ENCODE data around the gene STXBP4. TPM values are rescaled to one million over a fixed set of nuclear protein-coding genes. Genes with fewer than 3 reads are reported as not detected.
A peak's percentile ranks its signal among the peaks of the same experiment; 100 is the strongest.

The STXBP4 gene
- polyA plus RNA-seq, 1 experiment = 9.7 TPM

GRCh38 chr17:55161935-55162555 lies 193.5 kb downstream of the STXBP4 start:
- Histone ChIP-seq H3K9me3 (ENCODE audit: control insufficient read depth, insufficient read depth, low read length) (no peaks in the 10 kb centered on the region), H3K27ac (ENCODE audit: low read depth, low read length) (no peak overlapping the region), H3K4me3 (ENCODE audit: low read depth, low read length) (no peak overlapping the region), H3K27me3 (ENCODE audit: control insufficient read depth, insufficient read depth, low read length) (no peaks in the 10 kb centered on the region)
- peak; percentile 42 for DNase-seq (ENCODE audit: low read depth, low spot score)
- TF ChIP-seq, protein P1, sequence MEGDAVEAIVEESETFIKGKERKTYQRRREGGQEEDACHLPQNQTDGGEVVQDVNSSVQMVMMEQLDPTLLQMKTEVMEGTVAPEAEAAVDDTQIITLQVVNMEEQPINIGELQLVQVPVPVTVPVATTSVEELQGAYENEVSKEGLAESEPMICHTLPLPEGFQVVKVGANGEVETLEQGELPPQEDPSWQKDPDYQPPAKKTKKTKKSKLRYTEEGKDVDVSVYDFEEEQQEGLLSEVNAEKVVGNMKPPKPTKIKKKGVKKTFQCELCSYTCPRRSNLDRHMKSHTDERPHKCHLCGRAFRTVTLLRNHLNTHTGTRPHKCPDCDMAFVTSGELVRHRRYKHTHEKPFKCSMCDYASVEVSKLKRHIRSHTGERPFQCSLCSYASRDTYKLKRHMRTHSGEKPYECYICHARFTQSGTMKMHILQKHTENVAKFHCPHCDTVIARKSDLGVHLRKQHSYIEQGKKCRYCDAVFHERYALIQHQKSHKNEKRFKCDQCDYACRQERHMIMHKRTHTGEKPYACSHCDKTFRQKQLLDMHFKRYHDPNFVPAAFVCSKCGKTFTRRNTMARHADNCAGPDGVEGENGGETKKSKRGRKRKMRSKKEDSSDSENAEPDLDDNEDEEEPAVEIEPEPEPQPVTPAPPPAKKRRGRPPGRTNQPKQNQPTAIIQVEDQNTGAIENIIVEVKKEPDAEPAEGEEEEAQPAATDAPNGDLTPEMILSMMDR (IDR thresholded peaks at IDR 0.05; ENCODE audit: low read depth, low read length) = no peak
- POLR2A ChIA-PET = no interaction called here
- CTCF ChIA-PET = interaction anchor here (0.6 to 0.8 kb wide), 2 partner anchors 82 to 168 kb away, joined by 3 to 4 read pairs; no protein-coding TSS in a partner anchor

- ChIA-PET CTCF (interaction anchor here (0.6 to 0.8 kb wide), 2 partner anchors 82 to 169 kb away, joined by 3 to 4 read pairs; no protein-coding TSS in a partner anchor), POLR2A (no interaction called here)
- Histone ChIP-seq H3K9me3 (ENCODE audit: control insufficient read depth, insufficient read depth, low read length) (no peaks in the 10 kb centered on the region), H3K27me3 (ENCODE audit: control insufficient read depth, insufficient read depth, low read length) (no peaks in the 10 kb centered on the region), H3K27ac (ENCODE audit: low read depth, low read length) (no peak overlapping the region), H3K4me3 (ENCODE audit: low read depth, low read length) (no peak overlapping the region)
- DNase-seq (ENCODE audit: low read depth, low spot score) = no peak
- TF ChIP-seq, protein P1 (IDR thresholded peaks at IDR 0.05; ENCODE audit: low read depth, low read length) = no peak
Observed at GRCh38 chr17:55162556-55162946, 194.0 kb downstream of the STXBP4 start.

- H3K9me3 ChIP-seq (ENCODE audit: control insufficient read depth, insufficient read depth, low read length) = no peaks in the 10 kb centered on the region
- no peak for DNase-seq (ENCODE audit: low read depth, low spot score)
- CTCF ChIA-PET = no interaction called here
- POLR2A ChIA-PET = no interaction called here
- no peaks in the 10 kb centered on the region for H3K27me3 ChIP-seq (ENCODE audit: control insufficient read depth, insufficient read depth, low read length)
- no peak overlapping the region for H3K4me3 ChIP-seq (ENCODE audit: low read depth, low read length)
- TF ChIP-seq, protein P1 (IDR thresholded peaks at IDR 0.05; ENCODE audit: low read depth, low read length) = no peak
- no peak overlapping the region for H3K27ac ChIP-seq (ENCODE audit: low read depth, low read length)
Observed at GRCh38 chr17:55163408-55163807, 194.8 kb downstream of the STXBP4 start.

DNA sequence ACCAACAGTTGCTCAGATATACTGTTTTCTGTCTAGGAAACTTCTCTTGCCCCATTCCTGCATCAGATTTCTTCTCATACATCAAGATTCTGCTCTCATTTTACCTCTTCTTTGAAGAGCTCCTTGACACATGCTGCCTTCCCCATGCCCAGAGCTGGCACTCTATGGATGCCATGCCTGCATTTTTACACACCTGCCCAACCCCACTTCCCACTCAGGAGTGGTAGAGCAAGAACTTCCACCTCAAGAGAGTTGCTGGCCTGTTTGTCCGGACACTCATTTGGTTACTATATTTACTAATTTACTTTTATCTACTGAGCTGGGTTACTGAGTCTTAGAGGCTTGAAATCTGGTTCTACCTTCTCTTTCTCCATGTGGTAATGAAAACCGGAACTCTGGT lies 197.9 kb downstream of the STXBP4 start:
- no peak for DNase-seq (ENCODE audit: low read depth, low spot score)
- Histone ChIP-seq H3K4me3 (ENCODE audit: low read depth, low read length) (no peak overlapping the region), H3K9me3 (ENCODE audit: control insufficient read depth, insufficient read depth, low read length) (no peaks in the 10 kb centered on the region), H3K27ac (ENCODE audit: low read depth, low read length) (no peak overlapping the region), H3K27me3 (ENCODE audit: control insufficient read depth, insufficient read depth, low read length) (no peaks in the 10 kb centered on the region)
- CTCF ChIA-PET = no interaction called here
- POLR2A ChIA-PET = no interaction called here
- TF ChIP-seq, protein P1 (IDR thresholded peaks at IDR 0.05; ENCODE audit: low read depth, low read length) = no peak

DNA sequence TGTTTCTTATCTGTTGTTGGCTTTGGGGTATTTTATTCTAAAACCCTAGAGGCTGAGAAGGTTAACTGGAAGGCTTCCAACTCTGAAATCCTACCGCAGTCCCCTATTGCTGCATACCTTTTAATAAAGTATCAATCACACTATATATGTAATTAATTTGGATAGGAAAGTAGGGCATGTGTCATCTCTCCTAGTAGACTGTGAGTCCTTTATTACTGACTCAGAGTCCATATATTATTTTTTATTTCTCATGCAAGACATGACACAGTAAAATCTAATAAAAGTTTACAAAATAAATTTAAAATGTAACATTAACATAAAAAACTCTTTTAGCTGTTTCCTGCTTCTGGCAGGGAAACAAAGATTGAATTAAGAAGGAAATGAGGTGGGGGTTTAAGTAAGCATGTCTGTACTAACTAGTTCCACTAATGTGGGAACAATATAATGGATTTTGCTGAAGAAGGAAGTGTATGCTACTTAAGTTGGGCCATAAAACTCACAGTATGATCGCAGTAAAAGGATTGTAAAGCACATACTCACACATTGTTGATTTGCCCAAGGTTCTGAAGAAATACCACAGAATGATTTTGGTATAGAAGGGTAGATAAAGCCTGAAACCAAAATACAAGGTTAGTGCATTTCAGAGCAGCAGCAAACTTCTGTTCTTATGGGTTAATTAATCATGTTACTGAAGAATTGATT lies 198.6 kb downstream of the STXBP4 start:
- ChIA-PET POLR2A (no interaction called here), CTCF (no interaction called here)
- H3K4me3 ChIP-seq (ENCODE audit: low read depth, low read length) = no peak overlapping the region
- H3K27me3 ChIP-seq (ENCODE audit: control insufficient read depth, insufficient read depth, low read length) = no peaks in the 10 kb centered on the region
- H3K27ac ChIP-seq (ENCODE audit: low read depth, low read length) = no peak overlapping the region
- TF ChIP-seq, protein P1 (IDR thresholded peaks at IDR 0.05; ENCODE audit: low read depth, low read length) = no peak
- no peak for DNase-seq (ENCODE audit: low read depth, low spot score)
- H3K9me3 ChIP-seq (ENCODE audit: control insufficient read depth, insufficient read depth, low read length) = no peaks in the 10 kb centered on the region
